DOHH2 (cell line): ENCODE data around the gene L3MBTL4.

Source experiments
- H3F3A ChIP-seq: fragments of 200-600 bp; sonication (generic), shearing (Covaris generic); 2 replicates; pipeline ENCODE4 v1.6.0; 2016; ENCODE audit warnings: antibody characterized with exemption, mild to moderate bottlenecking; ENCODE audit not compliant: control insufficient read depth, insufficient read depth
- H3K27ac ChIP-seq: fragments of 200-600 bp; sonication (generic); 2 replicates; pipeline ENCODE4 v1.5.1; 2014; ENCODE audit warnings: low read depth, mild to moderate bottlenecking, low read length, moderate library complexity
- H3K27me3 ChIP-seq: fragments of 200-600 bp; sonication (generic); 2 replicates; pipeline ENCODE4 v1.6.1; 2014; ENCODE audit warnings: mild to moderate bottlenecking, low read length, mixed read lengths; ENCODE audit not compliant: control insufficient read depth
- H3K36me3 ChIP-seq: fragments of 200-600 bp; sonication (generic); 2 replicates; pipeline ENCODE4 v1.6.1; 2014; ENCODE audit warnings: mild to moderate bottlenecking, low read length, moderate library complexity, mixed read lengths; ENCODE audit not compliant: control insufficient read depth
- H3K4me1 ChIP-seq: fragments of 200-600 bp; sonication (generic); 2 replicates; pipeline ENCODE4 v1.6.1; 2014; ENCODE audit warnings: mild to moderate bottlenecking, low read length, mixed read lengths; ENCODE audit not compliant: control insufficient read depth
- H3K4me2 ChIP-seq: fragments of 200-600 bp; sonication (generic); 2 replicates; pipeline ENCODE4 v1.6.0; 2014; ENCODE audit warnings: mild to moderate bottlenecking, low read length, moderate library complexity
- H3K4me3 ChIP-seq: fragments of 200-600 bp; sonication (generic); 2 replicates; pipeline ENCODE4 v1.5.1; 2014; ENCODE audit warnings: mild to moderate bottlenecking, low read length, mixed read lengths
- H3K79me2 ChIP-seq: fragments of 200-600 bp; sonication (generic); 2 replicates; pipeline ENCODE4 v1.6.1; 2014; ENCODE audit warnings: mild to moderate bottlenecking, low read length, mixed read lengths; ENCODE audit not compliant: control insufficient read depth
- H3K9me2 ChIP-seq: fragments of 200-600 bp; sonication (generic); replicated peaks from 2 replicates; pipeline ENCODE4 v1.6.1; 2014; ENCODE audit warnings: mild to moderate bottlenecking, low read length, mixed read lengths; ENCODE audit not compliant: control insufficient read depth
- H3K9me3 ChIP-seq: fragments of 200-600 bp; sonication (generic); 2 replicates; pipeline ENCODE4 v1.6.1; 2014; ENCODE audit warnings: antibody characterized with exemption, low read length, mixed read lengths; ENCODE audit not compliant: control insufficient read depth, insufficient read depth
- H4K20me1 ChIP-seq: fragments of 200-600 bp; sonication (generic); 2 replicates; pipeline ENCODE4 v1.6.0; 2014; ENCODE audit warnings: low read depth, mild to moderate bottlenecking, antibody characterized with exemption, low read length, moderate library complexity; ENCODE audit not compliant: control insufficient read depth, insufficient read depth
- EZH2phosphoT487 ChIP-seq: fragments of 200-600 bp; sonication (generic); IDR thresholded peaks from 2 replicates; pipeline ENCODE4 v1.6.1; 2017; ENCODE audit warnings: borderline replicate concordance, mild to moderate bottlenecking, antibody characterized with exemption, low read length, moderate library complexity, mixed read lengths
- TF ChIP-seq, protein P1 (sequence below): fragments of 200-600 bp; sonication (generic); IDR thresholded peaks from one replicate; pipeline ENCODE4 v1.5.1; 2014; ENCODE audit warnings: antibody characterized with exemption, mild to moderate bottlenecking, low read depth, low read length; ENCODE audit not compliant: poor library complexity, severe bottlenecking

The L3MBTL4 gene

DNA sequence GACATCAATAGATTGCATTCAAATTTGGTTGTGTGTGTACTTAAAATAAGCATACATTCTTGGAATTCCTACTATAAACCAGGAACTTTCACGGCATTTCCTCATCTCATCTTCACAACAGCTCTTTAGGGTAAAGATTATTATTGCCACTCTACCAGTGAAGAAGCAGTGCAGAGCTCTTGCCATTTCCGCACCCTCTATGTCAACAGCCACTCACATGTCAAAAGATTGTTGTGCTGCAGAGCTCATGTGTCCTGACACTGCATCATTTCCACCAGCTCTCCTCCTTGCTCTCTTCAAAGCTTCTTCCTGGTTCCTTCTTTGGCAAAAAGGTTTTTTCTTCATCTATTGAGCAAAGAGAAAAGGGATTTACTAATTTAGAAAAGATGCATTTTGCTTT lies 26.5 kb upstream of the L3MBTL4 start:
- Histone ChIP-seq H3F3A (no peaks in the 10 kb centered on the region), H3K79me2 (no peaks in the 10 kb centered on the region), H3K9me2 (no peaks in the 10 kb centered on the region), H3K9me3 (no peaks in the 10 kb centered on the region), H3K4me2 (no peak overlapping the region), H4K20me1 (no peaks in the 10 kb centered on the region), H3K27me3 (no peaks in the 10 kb centered on the region), H3K36me3 (no peaks in the 10 kb centered on the region), H3K4me3 (no peak overlapping the region), H3K27ac (no peak overlapping the region), H3K4me1 (no peaks in the 10 kb centered on the region)
- TF ChIP-seq, protein P1, sequence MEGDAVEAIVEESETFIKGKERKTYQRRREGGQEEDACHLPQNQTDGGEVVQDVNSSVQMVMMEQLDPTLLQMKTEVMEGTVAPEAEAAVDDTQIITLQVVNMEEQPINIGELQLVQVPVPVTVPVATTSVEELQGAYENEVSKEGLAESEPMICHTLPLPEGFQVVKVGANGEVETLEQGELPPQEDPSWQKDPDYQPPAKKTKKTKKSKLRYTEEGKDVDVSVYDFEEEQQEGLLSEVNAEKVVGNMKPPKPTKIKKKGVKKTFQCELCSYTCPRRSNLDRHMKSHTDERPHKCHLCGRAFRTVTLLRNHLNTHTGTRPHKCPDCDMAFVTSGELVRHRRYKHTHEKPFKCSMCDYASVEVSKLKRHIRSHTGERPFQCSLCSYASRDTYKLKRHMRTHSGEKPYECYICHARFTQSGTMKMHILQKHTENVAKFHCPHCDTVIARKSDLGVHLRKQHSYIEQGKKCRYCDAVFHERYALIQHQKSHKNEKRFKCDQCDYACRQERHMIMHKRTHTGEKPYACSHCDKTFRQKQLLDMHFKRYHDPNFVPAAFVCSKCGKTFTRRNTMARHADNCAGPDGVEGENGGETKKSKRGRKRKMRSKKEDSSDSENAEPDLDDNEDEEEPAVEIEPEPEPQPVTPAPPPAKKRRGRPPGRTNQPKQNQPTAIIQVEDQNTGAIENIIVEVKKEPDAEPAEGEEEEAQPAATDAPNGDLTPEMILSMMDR: no peak
- TF ChIP-seq EZH2phosphoT487: no peak

DNA sequence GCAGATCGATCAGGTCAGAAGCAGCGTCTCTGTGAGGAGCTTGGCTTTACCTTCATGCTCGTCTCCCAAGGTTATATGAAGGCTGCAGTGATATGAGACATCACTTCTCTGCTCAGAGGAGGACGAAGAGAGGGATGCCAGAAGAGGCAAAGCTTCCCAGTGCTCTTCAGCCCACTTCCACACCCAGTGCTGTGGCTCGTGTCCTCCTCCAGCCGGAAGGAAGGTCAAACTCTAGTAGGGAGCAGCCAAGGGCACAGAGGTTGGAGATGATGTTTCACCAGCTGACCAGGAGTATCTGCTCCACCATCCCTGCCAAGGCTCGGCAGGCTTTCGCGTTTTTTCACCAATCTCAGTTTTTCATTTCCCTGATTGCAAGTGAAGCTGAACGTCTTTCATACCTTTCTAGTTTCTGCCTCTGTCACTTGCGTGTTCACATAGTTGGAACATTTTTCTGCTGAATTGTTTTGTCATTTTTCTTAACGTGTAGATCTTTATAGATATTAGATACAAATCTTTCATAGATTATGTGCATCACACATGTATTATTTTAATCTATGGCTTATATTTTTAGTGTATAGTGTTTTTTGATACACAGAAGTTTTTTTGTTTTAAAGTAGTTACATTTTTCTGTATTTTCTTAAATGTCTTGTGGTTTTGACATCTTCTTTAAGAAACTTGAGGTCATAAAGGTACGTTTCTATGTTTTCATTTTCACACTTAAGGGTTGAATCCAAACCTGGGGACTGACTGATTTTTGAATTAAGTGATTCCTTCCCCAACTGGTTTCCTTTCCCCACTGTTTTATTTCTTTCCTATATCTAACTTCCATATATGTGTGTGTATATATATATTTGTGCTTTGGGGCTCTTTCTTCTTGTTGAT lies 23.5 kb upstream of the L3MBTL4 start:
- H3K9me3 ChIP-seq: no peaks in the 10 kb centered on the region
- no peaks in the 10 kb centered on the region for H3F3A ChIP-seq
- H3K4me1 ChIP-seq: no peaks in the 10 kb centered on the region
- no peaks in the 10 kb centered on the region for H4K20me1 ChIP-seq
- H3K9me2 ChIP-seq: no peaks in the 10 kb centered on the region
- H3K27ac ChIP-seq: no peak overlapping the region
- H3K79me2 ChIP-seq: no peaks in the 10 kb centered on the region
- no peak overlapping the region for H3K4me2 ChIP-seq
- TF ChIP-seq, protein P1: no peak
- TF ChIP-seq EZH2phosphoT487: no peak
- H3K36me3 ChIP-seq: no peaks in the 10 kb centered on the region
- no peak overlapping the region for H3K4me3 ChIP-seq
- H3K27me3 ChIP-seq: no peaks in the 10 kb centered on the region

DNA sequence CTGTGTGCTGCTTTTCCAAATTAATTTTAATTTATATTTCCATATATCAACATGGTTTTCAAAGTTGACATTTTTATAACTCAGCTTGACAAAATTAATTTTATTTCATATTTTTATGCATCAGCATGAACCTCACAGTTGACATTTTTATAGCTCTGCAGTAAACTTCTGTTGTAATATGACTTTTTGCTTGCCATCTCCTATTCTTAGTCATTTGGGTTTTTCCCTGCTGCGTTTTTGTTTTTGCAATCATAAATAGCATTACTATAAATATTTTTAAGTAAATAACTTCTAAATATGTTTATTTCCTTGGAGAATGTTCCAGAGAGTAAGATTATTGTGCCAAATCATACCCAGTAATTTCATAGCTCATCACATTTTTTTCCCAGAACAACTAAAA lies 21.0 kb upstream of the L3MBTL4 start:
- Histone ChIP-seq H3K4me2 (no peak overlapping the region), H3K4me3 (no peak overlapping the region), H3K79me2 (no peaks in the 10 kb centered on the region), H4K20me1 (no peaks in the 10 kb centered on the region), H3K36me3 (no peaks in the 10 kb centered on the region), H3F3A (no peaks in the 10 kb centered on the region), H3K27me3 (no peaks in the 10 kb centered on the region), H3K4me1 (no peaks in the 10 kb centered on the region), H3K9me2 (no peaks in the 10 kb centered on the region), H3K27ac (no peak overlapping the region), H3K9me3 (no peaks in the 10 kb centered on the region)
- TF ChIP-seq, protein P1: no peak
- no peak for TF ChIP-seq EZH2phosphoT487
